Breast epithelium (tissue), 3 donors: ENCODE measurements around the gene MT1M.

Experiments used
- CTCF ChIP-seq, 3 donors: fragments of 450-650 bp; IDR thresholded peaks; one replicate each; pipeline ENCODE4 v1.5.1; 2016 to 2017; ENCODE audit warnings: antibody characterized with exemption in 3 of 3, mild to moderate bottlenecking in 3 of 3, moderate library complexity in 3 of 3
- POLR2A ChIP-seq: fragments of 450-650 bp; IDR thresholded peaks from one replicate; pipeline ENCODE4 v1.6.1; 2016; ENCODE audit warnings: antibody characterized with exemption, mild to moderate bottlenecking, moderate library complexity
- POLR2AphosphoS5 ChIP-seq, 3 donors: sonication (generic); formaldehyde crosslinking; IDR thresholded peaks; one replicate each; pipeline ENCODE4 v1.6.1; 2017; ENCODE audit warnings: antibody characterized with exemption in 3 of 3

GRCh38 chr16:56632848-56633365 is 448 bp downstream of the MT1M start:
- TF ChIP-seq POLR2AphosphoS5 (IDR thresholded peaks at IDR 0.05) (no peak), CTCF (IDR thresholded peaks at IDR 0.05) (no peak), POLR2A (no peak)
